A549 (cell line): Measurements from ENCODE around the gene RFPL1.

ENCODE experiments used
- CEBPB ChIP-seq, 2 experiments: fragments of >200 bp in 1 of 2; sonication (Bioruptor Twin) in 1 of 2; formaldehyde crosslinking in 1 of 2; IDR thresholded peaks; 2 replicates each; pipeline ENCODE4 v1.6.1; 2012 to 2016
- CTCF ChIP-seq: fragments of >200 bp; sonication (Bioruptor Twin); formaldehyde crosslinking; IDR thresholded peaks from 3 replicates; pipeline ENCODE4 v1.5.1; 2016
- EHF ChIP-seq: fragments of 250-450 bp; sonication (Bioruptor Pico); IDR thresholded peaks from 2 replicates; pipeline ENCODE4 v1.5.0; 2020; ENCODE audit warnings: mild to moderate bottlenecking
- EP300 ChIP-seq, 2 experiments: fragments of >200 bp; sonication (Bioruptor Twin); formaldehyde crosslinking; IDR thresholded peaks; 2 replicates in 1 of 2; 3 replicates in 1 of 2; pipeline ENCODE4 v1.6.1; 2016 to 2017
- MYC ChIP-seq: IDR thresholded peaks from 2 replicates; pipeline ENCODE4 v1.6.1; 2012; ENCODE audit warnings: mild to moderate bottlenecking, inconsistent platforms, low read length, improper control_type of control experiment, borderline replicate concordance
- NPAS2 ChIP-seq: fragments of 250-450 bp; sonication (Bioruptor Pico); IDR thresholded peaks from 2 replicates; pipeline ENCODE4 v1.8.0; 2022; ENCODE audit warnings: mild to moderate bottlenecking, moderate library complexity, borderline replicate concordance
- PHF8 ChIP-seq: fragments of 200-600 bp; sonication (generic); IDR thresholded peaks from 2 replicates; pipeline ENCODE4 v1.6.1; 2016; ENCODE audit warnings: low read depth, mild to moderate bottlenecking, antibody characterized with exemption, moderate library complexity, borderline replicate concordance
- POLR2A ChIP-seq: IDR thresholded peaks from 2 replicates; pipeline ENCODE4 v1.6.1; 2012; ENCODE audit warnings: mild to moderate bottlenecking, low read length
- POLR2AphosphoS2 ChIP-seq: conservative IDR thresholded peaks from 2 replicates; pipeline ENCODE4 v1.6.1; 2012; ENCODE audit warnings: low read length, improper control_type of control experiment, inconsistent platforms
- RNF2 ChIP-seq: fragments of 200-600 bp; sonication (generic); IDR thresholded peaks from 2 replicates; pipeline ENCODE4 v1.6.1; 2016; ENCODE audit warnings: low read depth, mild to moderate bottlenecking, antibody characterized with exemption, moderate library complexity, borderline replicate concordance
- SMC3 ChIP-seq: fragments of >200 bp; sonication (Bioruptor Twin); formaldehyde crosslinking; IDR thresholded peaks from 3 replicates; pipeline ENCODE4 v1.6.1; 2018; ENCODE audit warnings: inconsistent platforms
- ZFP36 ChIP-seq: fragments of 450-650 bp; IDR thresholded peaks from 2 replicates; pipeline ENCODE4 v1.6.1; 2014; ENCODE audit warnings: borderline replicate concordance; ENCODE audit not compliant: partially characterized antibody
- TF ChIP-seq, protein P1 (sequence below): IDR thresholded peaks from 2 replicates; pipeline ENCODE4 v1.6.1; 2012
- TF ChIP-seq, protein P2 (sequence below): fragments of >200 bp; sonication (Bioruptor Twin); formaldehyde crosslinking; IDR thresholded peaks from 2 replicates; pipeline ENCODE4 v1.6.1; 2016

GRCh38 chr22:29451863-29452262 is 13.5 kb downstream of the RFPL1 start:
- TF ChIP-seq, protein P1, sequence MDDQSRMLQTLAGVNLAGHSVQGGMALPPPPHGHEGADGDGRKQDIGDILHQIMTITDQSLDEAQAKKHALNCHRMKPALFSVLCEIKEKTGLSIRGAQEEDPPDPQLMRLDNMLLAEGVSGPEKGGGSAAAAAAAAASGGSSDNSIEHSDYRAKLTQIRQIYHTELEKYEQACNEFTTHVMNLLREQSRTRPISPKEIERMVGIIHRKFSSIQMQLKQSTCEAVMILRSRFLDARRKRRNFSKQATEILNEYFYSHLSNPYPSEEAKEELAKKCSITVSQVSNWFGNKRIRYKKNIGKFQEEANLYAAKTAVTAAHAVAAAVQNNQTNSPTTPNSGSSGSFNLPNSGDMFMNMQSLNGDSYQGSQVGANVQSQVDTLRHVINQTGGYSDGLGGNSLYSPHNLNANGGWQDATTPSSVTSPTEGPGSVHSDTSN: no peak
- no peak for TF ChIP-seq POLR2AphosphoS2
- no peak for TF ChIP-seq SMC3
- TF ChIP-seq EP300 (IDR thresholded peaks at IDR 0.05): no peak
- TF ChIP-seq NPAS2 (CRISPR knock-in tag): no peak
- no peak for TF ChIP-seq MYC
- TF ChIP-seq CTCF: no peak
- no peak for TF ChIP-seq PHF8
- TF ChIP-seq CEBPB (IDR thresholded peaks at IDR 0.05): no peak
- TF ChIP-seq EHF (CRISPR knock-in tag): no peak
- no peak for TF ChIP-seq POLR2A
- no peak for TF ChIP-seq RNF2
- TF ChIP-seq, protein P2, sequence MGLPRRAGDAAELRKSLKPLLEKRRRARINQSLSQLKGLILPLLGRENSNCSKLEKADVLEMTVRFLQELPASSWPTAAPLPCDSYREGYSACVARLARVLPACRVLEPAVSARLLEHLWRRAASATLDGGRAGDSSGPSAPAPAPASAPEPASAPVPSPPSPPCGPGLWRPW: no peak
- no peak for TF ChIP-seq ZFP36
